ENCODE results near the gene IQCF2. TPM values are rescaled to one million over a fixed set of nuclear protein-coding genes. Genes with fewer than 3 reads are reported as not detected.
"Not testable (repeated sequence)": the region's sequence is repeated elsewhere in the genome, so short reads cannot be mapped to it uniquely, and the experiment has no call there.

Gene IQCF2
- total RNA-seq = not detected

DNA sequence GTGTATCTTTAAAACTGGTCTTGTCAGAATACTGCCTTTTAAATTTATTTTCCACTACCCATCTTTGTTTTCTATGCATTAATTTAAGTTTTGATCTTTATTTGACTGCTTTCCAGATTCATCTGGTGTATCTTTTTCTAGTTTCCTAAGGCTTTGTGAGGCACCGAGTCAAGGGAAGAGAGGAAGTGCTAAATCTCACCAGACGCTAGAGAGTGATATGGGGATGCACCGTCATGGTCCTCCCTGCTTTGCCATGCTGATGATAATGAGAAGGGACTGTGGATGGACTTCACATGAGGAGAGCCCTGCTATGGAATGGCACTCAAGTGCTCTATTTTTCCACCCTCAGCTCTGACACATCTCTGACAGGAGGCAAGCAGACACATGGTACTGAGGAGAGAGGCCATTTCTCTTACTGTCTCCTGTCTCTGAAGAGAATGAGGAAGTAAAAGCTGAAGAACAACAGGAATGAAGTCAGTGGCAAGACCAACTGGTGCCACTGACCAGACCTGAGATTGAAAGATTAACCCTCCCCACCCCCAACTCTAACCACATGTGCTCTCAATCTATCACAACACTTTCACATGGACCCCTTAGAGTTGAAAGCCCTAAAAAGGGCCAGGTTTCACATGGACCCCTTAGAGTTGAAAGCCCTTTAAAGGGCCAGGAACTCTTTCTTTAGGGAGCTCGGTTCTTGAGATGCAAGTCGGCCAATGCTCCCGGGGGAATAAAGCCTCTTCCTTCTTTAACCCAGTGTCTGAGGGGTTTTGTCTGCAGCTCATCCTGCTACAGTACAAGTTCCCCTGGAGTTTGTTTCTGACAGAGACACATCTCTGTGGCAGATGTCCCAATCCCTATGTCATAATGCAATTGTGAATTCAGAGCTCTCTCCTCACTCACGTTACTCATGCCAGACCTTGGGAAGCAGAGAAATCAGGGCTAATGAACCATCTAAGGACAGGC, at the start of gene IQCF2:
Gene IQCF2, plus strand, starts transcription at position 913 of the 963 bp plus-strand sequence. CDS start 52 bp downstream, outside the sequence.
- peak in 1 of 3 donors; percentile 31 for DNase-seq (ENCODE audit: low read depth in 2 of 3, low spot score in 2 of 3)

DNA sequence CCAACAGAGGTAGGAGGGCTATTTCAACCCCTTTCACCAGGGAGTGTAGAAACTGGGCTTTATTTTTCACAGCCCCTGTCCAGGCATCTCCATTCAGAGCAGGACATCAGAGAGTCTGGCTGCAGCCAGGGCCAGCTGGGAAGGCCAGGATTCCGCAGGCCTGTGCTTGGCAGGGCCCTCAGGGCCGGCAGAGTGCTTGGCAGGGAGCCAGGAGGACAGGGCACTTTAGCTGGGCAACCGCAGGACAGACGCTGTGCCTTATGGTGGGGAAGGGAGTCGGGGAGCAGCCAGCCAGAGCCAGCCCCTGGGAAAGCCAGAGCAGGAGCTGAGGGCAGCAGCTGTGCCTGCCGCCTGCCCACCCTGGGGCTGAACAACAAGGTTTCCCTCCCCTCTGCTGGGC, 47.9 kb upstream of the IQCF2 start:
- no peak for DNase-seq (ENCODE audit: low read depth in 2 of 3, low spot score in 2 of 3)

DNA sequence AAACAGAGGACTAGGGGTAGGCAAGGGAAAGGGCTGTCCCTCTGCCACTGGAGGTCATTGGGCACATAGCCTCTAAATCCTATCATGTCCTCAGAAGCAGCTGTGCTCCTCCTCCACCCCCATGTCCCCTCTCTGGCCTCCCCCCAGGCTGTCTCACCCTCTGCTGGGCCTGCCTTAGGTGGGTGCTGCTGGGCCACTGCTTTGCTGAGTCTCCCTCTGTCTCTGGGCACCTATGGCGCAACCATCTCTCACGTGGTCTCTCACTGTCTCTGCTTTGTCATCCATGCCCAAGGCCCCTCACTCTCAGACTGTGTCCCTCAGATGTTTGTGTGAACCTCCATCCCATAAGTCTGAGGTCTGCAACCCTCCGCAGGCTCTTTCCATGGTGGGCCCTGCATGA, 47.4 kb upstream of the IQCF2 start:
- no peak for DNase-seq (ENCODE audit: low read depth in 2 of 3, low spot score in 2 of 3)

DNA sequence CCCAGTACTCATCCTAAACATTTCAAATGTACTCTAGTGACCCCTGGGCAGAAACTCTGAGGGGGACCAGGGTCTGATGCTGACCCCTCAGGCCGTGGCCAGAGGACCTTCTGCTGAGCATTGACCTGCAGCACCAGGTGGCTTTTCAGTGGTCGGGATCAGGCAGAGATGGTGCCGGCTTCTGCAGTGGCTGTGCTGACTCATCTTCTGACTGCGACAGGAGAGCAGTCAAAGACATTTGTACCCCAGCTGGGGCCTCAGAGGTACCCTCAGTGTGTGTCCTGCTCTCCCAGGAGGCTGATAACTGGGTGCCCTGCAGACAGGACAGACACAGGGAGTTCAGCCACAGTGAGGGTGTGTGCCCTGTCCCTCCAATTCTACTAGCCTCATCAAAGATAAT, 45.8 kb upstream of the IQCF2 start:
- no peak for DNase-seq (ENCODE audit: low read depth in 2 of 3, low spot score in 2 of 3)

DNA sequence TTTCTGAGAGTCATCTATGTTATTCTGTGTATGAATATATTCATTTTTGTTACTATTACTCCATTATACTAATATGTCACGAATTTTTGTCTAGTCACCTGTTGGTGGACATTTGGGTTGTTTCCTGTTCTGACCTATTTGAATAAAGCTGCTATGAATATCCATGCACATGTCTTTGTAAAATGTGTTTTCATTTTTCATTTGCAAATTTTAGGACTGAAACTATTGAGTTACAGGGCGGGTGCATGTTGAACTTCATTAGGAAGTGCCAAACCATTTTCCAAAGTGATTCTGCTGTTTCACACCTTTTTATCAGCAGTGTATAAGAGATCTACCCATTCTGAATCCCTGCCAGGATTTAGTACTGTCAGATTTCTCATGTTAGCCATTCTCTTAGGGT, 44.7 kb upstream of the IQCF2 start:
- DNase-seq (ENCODE audit: low read depth in 2 of 3, low spot score in 2 of 3) = no peak

DNA sequence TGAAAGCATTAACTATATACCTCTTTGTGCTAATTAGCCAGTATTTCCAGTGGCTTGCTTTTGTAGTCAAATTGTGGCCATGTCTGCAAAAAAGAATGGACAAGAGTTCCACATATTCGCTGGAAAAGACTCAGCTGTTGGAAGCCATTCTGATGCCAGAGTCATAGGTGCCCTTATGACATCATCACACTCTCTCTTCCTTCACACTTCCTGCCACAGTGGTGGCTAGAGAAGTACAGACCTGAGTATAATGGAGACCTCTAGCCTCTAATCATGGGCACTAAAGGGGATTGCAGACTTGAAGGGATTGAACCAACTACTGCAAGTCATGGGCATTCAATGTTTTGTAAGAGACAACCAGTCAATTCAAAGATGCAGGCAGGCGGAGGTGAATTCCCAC, 44.0 kb upstream of the IQCF2 start:
- DNase-seq (ENCODE audit: low read depth in 2 of 3, low spot score in 2 of 3) = no peak

DNA sequence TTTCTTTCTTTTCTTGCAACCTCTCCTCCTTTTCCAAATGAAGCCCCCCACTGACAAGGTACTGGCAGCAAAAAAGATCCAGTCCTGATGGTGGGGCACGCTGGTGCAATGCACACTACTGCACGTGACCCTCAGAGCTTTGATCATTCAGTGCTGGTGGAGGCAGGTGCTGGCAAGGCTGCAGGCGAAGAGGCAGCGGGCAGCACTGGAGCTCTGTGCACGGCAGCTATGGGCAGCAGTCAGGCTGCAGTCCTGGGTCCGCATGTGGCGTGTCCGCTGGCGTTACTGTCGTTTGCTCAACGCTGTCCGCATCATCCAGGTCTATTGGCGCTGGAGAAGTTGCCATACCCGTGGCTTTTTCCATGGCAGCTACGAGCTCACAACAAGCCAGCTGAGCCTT, 42.3 kb upstream of the IQCF2 start:
- DNase-seq (ENCODE audit: low read depth in 2 of 3, low spot score in 2 of 3) = no peak

DNA sequence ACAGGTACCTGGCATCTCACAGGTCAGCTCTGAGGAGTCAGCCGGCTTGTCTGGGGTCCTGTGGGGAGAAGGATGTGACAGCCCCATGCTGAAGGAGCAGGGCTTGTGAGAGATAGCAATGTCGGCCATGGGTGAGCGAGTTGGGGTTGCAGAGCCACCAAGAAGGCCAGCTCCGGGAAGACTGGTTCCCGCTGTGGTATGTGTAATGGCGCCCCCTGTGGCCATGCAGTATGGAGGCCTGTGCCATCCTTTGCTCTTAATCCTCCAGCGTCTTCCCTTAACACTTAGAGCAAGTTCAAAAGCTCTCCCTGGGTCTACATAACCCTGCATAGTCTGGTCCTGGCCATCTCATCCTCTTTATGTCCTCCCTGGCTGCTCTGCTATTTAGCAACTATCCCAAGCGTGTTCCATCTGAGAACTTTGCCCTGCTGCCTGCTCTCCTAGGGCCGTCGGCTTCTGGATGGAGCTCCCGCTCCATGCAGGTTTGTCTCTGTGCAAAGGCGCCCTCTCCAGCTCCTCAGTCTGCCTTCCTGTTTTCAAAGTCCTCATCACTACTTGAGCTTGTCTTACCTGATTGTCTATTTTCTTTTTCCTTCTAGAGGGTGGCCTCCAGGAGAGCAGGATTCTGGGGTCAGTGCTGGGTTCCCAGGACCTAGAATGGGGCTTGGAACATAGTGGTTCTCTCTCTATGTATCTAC, 41.6 kb upstream of the IQCF2 start:
- DNase-seq (ENCODE audit: low read depth in 2 of 3, low spot score in 2 of 3) = no peak

DNA sequence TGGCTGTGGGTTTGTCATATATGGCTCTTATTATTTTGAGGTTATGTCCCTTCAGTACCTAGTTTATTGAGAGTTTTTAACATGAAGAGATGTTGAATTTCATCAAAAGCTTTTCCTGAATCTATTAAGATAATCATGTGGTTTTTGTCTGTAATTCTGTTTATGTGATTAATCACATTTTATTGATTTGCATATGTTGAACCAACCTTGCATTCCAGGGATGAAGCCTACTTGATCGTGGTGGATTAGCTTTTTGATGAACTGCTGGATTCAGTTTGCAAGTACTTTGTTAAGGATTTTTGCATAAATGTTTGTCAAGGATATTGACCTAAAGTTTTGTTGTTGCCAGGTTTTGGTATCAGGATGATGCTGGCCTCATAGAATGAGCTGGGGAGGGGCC, 33.1 kb upstream of the IQCF2 start:
- DNase-seq (ENCODE audit: low read depth in 2 of 3, low spot score in 2 of 3) = no peak

DNA sequence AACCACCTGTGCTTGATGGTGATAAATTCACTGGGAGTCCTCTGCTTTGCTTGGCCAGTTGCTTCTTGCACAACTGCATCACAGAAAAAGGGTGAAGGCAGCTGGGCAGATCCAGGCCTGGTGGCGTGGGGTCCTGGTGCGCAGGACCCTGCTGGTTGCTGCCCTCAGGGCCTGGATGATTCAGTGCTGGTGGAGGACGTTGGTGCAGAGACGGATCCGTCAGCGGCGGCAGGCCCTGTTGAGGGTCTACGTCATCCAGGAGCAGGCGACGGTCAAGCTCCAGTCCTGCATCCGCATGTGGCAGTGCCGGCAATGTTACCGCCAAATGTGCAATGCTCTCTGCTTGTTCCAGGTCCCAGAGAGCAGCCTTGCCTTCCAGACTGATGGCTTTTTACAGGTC, 31.1 kb upstream of the IQCF2 start:
- DNase-seq (ENCODE audit: low read depth in 2 of 3, low spot score in 2 of 3) = no peak

DNA sequence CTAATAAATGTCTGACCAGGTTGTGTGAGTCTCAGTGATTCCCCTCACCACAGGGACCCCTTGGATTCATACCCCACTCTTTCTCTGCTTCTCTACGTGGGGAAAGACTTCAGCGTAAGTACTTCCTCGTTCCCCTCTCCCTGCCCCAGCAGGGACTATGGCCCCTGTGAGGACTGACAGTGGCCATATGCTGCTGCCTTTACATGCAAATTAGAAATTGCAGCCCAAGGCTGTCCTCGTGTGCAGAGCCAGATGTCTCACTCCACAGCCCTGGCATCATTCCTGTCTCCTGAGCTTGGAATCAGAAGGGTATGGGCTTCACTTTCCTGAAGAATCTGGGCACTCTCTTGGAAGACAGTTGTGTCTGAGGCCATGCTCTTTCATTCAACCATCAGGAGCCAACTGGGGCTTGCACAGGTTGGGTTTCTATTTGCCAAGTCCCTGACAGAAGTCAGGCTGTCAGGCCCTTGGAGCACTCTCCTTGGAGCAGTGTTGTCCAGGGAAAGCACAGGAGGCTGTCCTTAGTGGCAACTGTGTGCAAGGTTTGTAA, 30.5 kb upstream of the IQCF2 start:
- no peak for DNase-seq (ENCODE audit: low read depth in 2 of 3, low spot score in 2 of 3)

DNA sequence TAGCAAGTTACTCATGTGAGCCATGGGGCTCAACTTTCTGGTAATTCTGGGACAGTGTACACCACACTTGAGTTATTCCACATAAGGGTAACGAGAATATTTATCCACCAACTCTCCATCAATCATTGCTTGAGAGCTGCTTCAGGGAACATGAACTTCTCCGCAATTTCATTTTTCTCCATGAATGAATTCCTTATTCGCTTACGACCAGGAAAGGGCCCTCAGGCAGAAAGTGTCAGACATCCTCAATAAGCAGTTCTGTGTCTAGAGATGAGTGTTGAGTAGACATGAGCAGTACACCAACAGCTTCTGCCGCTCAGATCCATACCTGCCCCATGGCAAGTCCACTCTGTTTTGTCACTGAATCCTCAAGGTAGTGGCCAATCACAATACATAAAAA, 24.8 kb upstream of the IQCF2 start:
- DNase-seq (ENCODE audit: low read depth in 2 of 3, low spot score in 2 of 3) = no peak

DNA sequence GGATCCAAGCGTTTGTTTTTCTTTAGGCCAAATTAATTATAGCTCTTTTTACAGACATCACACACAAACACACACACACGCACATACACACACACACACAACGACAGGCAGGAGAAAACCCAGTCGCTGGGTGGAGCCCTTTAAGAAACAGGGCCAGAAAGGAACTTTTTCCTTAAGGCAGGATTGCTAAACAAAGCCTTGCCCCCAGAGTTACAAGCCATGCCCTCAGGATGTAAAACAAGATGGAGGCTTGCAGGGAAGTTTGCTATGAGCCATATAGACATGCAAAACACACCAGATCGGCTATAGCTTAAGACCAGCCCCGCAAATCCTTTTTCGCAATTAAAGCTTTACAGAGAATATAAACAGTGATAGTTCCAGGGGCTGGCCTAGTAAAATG, 16.3 kb upstream of the IQCF2 start:
- no peak for DNase-seq (ENCODE audit: low read depth in 2 of 3, low spot score in 2 of 3)

DNA sequence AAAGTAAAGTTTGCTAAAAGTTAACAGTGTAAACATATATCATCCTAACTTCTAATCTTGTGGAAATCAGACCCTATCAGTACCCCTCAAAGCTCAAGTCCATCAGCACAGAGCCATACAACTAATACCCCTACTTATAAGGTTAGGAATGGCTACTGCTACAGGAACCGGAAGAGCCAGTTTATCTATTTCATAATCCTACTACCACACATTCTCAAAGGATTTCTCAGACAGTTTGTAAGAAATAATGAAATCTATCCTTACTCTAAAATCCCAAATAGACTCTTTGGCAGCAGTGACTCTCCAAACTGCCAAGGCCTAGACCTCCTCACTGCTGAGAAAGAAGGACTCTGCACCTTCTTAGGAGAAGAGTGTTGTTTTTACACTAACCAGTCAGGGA, 6.0 kb upstream of the IQCF2 start:
- not testable (repeated sequence) for DNase-seq (ENCODE audit: low read depth in 2 of 3, low spot score in 2 of 3)

DNA sequence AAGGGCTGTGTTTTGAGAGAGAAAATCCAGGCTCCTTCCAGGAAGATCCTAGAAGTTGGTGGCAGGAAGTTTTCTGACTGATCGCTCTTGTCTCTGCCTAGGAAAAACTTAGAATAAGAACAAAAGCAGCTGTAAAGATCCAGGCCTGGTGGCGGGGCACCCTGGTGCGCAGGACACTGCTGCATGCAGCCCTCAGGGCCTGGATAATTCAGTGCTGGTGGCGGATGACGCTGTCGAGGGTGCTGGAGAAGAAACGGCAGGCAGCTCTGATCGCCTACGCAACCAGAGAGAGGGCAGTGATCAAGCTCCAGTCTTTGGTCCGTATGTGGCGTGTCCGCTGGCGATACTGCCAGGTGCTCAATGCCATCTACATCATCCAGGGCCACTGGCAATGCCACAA, 1.5 kb downstream of the IQCF2 start:
- no peak for DNase-seq (ENCODE audit: low read depth in 2 of 3, low spot score in 2 of 3)

DNA sequence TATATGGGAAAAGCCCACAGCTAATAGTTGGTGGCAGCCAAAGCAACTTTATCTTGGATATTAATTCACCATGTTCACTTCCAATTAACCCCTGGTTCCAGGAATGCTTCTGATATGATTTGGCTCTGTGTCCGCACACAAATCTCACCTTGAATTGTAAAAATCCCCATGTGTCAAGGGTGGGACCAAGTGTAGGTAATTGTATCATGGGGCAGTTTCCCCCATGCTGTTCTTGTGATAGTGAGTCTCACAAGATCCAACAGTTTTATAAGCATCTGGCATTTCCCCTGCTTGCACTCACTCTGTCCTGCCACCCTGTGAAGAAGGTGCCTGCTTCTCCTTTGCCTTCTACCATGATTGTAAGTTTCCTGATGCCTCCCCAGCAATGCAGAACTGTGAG, 7.5 kb downstream of the IQCF2 start:
- DNase-seq (ENCODE audit: low read depth in 2 of 3, low spot score in 2 of 3) = not testable (repeated sequence)

DNA sequence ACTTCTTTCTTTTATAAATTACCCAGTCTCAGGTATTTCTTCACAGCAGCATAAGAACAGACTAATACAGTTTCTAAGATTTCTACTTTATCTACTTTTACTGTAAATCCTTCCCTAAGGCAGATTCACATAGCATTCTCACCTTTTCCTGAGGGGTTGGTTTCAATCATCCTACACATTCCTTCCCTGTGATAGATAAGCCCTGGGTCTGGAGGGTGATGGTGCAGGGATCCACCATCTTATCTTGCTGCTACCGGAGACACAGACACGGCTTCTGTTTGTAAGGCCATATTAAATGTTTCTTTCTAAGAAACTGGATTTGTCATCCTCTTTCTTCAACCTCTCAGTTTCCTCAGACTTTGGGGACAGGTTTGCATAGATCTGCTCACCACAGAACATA, 7.9 kb downstream of the IQCF2 start:
- DNase-seq (ENCODE audit: low read depth in 2 of 3, low spot score in 2 of 3) = no peak

DNA sequence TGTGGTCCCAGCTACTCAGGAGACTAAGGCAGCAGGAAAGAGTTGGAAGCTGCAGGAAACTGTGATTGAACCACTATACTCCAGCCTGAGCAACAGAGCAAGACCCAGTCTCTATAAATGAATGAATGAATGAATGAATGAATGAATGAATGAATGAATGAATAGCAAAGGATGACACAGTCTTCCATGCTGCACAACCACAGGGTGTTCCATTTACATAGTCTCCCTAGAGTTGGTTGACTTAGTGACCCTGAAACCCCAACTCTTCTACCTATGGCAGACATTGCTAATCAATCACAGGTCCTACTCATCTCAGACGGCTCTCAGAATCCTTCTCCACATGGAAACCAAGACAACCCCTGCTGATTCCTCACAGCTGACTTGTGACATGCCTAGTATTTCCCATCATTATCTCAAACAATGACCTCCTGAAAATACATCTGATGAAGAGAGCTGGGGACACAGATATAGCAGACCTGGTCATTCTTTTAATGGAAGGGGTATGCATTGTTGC, 11.9 kb downstream of the IQCF2 start:
- no peak for DNase-seq (ENCODE audit: low read depth in 2 of 3, low spot score in 2 of 3)

DNA sequence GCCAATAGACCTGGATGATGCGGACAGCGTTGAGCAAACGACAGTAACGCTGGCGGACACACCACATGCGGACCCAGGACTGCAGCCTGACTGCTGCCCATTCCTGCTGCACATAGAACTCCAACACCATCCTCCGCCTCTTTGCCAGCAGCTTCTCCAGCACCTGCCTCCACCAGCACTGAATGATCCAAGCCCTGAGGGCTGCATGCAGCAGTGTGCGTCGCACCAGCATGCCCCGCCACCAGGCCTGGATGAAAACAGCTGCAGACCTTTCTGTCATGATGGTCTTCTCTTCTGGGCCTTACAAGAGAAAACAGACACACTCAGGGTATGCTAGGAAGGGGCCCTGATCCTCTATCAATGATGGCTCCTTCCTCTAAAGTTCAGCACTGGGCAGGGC, 12.5 kb downstream of the IQCF2 start:
- no peak for DNase-seq (ENCODE audit: low read depth in 2 of 3, low spot score in 2 of 3)

DNA sequence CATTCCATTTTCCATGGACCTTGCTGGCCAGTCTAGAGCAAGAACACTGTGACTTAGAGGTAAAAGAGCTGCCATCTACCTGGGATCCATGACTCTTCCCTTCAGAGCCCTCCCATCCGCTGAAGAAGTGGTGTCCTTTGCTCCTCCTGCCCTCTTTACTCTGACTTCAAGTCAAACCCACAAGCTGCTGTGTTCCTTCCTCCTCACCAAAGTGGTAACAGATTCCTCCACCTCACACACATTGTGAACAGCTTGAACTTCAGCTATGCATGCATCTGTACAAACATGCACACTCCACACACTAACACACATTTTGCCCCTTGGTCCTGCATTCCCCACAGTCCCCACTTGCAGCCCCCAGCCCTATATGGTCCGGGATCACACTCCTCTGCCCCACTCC, 13.0 kb downstream of the IQCF2 start:
- DNase-seq (ENCODE audit: low read depth in 2 of 3, low spot score in 2 of 3) = no peak

DNA sequence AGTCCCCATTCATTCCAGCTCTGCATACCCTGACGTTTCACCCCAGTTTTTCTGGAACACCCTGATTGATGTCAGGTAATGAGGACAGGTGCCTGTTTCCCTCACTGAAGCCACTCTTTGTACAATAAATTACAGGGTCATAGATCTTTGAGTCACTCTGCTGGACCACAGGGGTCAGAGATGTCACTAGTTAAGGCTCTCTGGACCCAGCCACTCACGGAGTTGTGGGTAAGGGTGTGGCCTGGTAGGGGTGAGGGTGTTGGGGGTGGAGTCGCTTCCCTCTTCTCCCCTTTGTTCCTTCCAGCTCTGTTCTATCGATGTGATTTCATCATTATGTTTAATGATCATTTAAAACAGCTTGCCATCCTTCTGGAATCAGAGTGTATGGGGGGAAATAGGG, 13.5 kb downstream of the IQCF2 start:
- no peak for DNase-seq (ENCODE audit: low read depth in 2 of 3, low spot score in 2 of 3)

DNA sequence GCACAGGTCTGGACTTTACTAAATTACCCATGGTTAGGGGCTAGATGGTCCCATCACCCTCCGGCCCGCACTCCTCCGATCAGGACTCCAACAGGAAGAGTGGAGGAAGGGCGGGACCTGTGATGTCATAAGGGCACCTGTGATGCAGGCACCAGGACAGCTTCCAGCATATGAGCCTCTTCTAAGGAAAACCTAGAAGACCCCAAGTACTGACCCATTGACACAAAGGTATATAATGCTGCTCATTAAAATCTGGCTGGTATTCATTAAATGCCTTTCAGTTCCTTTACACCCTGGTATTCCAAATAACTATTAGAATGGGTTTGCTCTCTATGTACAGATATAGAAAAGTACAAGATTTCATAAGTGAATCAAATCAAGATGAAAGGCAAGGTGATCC, 14.1 kb downstream of the IQCF2 start, which contains the start of gene IQCF5:
Gene IQCF5, minus strand, starts transcription at position 101 of the 400 bp plus-strand sequence. Its CDS starts 70 bp downstream, at position 31.
- DNase-seq (ENCODE audit: low read depth in 2 of 3, low spot score in 2 of 3) = no peak

Measured in hematopoietic multipotent progenitor cell (in vitro differentiated cells).